ENCODE data around the gene MXRA8. TPM values are rescaled to one million over a fixed set of nuclear protein-coding genes. Genes with fewer than 3 reads are reported as not detected.

Gene MXRA8
- total RNA-seq, 1 experiment from 2014 or later = 5.0 TPM

DNA sequence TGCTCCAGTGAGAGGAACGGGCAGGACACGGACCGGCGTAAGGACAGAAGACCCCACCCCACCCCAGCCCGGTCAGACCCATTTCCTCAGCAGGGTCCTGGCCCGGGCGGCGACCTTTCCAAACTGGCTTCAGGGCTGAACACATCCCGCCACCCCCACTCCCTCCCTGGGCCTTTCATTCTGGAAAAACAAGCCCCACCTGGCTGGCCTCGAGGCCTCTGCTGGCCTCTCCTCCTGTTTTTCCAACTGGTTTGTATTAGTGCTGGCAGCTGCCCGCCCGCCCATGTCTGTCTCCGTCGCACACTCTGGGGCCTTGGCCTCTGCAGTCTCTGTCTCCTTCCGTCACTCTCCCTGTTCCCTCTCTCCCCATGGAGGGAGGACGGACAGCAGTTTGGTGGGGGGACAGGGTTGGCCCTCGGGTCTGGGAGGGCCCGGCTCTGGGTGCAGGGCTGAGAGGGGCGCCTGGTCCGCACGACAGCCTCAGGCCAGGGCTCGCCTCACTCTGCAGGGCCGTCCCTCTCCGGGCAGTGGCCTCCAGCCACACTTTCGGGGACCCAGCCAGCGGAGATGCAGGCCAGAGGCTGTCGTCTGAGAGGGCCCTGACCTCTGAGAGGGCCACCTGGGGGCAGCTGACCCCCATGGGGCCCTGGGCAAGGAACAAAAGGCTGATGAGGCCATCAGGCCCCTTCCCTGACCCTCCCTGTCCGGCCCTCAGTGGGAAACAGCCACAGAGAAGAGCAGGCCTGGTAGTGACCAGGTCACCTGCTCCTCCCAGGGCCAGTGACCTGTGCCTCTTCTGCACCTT lies 1.5 kb upstream of the MXRA8 start:
- no peaks in the 10 kb centered on the region for H3K9me3 Mint-ChIP-seq (ENCODE audit: unreplicated experiment)
- TF ChIP-seq, protein P1, sequence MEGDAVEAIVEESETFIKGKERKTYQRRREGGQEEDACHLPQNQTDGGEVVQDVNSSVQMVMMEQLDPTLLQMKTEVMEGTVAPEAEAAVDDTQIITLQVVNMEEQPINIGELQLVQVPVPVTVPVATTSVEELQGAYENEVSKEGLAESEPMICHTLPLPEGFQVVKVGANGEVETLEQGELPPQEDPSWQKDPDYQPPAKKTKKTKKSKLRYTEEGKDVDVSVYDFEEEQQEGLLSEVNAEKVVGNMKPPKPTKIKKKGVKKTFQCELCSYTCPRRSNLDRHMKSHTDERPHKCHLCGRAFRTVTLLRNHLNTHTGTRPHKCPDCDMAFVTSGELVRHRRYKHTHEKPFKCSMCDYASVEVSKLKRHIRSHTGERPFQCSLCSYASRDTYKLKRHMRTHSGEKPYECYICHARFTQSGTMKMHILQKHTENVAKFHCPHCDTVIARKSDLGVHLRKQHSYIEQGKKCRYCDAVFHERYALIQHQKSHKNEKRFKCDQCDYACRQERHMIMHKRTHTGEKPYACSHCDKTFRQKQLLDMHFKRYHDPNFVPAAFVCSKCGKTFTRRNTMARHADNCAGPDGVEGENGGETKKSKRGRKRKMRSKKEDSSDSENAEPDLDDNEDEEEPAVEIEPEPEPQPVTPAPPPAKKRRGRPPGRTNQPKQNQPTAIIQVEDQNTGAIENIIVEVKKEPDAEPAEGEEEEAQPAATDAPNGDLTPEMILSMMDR (IDR thresholded peaks at IDR 0.05; ENCODE audit: insufficient read depth in 1 of 2, low read depth in 1 of 2, low read length in 1 of 2, severe bottlenecking in 1 of 2, unreplicated experiment in 1 of 2) = no peak
- CTCF ChIA-PET = no interaction called here
- peak overlapping the region; percentile 30 for H3K27ac Mint-ChIP-seq (ENCODE audit: unreplicated experiment)
- H3K4me1 ChIP-seq = peaks cover 21% of the 10 kb centered on the region
- H3K4me3 ChIP-seq (ENCODE audit: low read depth, low read length) = no peak overlapping the region
- POLR2A ChIA-PET = no interaction called here
- no peaks in the 10 kb centered on the region for H3K27me3 Mint-ChIP-seq (ENCODE audit: insufficient read depth, unreplicated experiment)
- no peaks in the 10 kb centered on the region for H3K9me3 ChIP-seq
- H3K27me3 ChIP-seq (replicated peaks; ENCODE audit: control insufficient read depth, insufficient read depth, low read length) = no peaks in the 10 kb centered on the region
- intact Hi-C loops (cut with micrococcal nuclease; ENCODE audit: unreplicated experiment) = no loop called here
- H3K4me1 Mint-ChIP-seq (ENCODE audit: low read depth, unreplicated experiment) = peaks cover 8% of the 10 kb centered on the region
- no peak for DNase-seq
- peak overlapping the region; percentile 56 for H3K4me3 Mint-ChIP-seq (ENCODE audit: unreplicated experiment)
- no TSS peak for BruUV-seq (replicated peaks)
- H3K36me3 ChIP-seq (ENCODE audit: control insufficient read depth, insufficient read depth, low read length) = no peaks in the 10 kb centered on the region
- H3K36me3 Mint-ChIP-seq (ENCODE audit: insufficient read depth, unreplicated experiment) = peaks cover 10% of the 10 kb centered on the region

DNA sequence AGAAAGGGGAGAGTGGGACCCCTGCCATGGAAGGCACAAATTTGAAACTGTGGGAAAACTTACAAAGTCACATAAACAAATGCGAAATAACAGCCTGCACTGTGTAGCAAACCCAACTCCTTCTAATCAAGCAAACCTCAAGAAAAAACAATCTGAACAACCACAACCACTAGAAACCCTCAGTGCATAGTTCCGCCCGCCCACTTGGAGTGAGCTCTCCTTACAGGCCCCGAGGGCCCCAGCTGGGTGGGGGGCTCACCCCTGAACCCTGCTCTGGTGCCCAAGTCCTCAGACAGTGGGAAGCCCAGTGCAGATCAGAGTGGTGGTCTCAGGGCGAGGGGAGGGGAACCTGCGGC lies 931 bp upstream of the MXRA8 start:
- DNase-seq = no peak
- no peaks in the 10 kb centered on the region for H3K27me3 ChIP-seq (replicated peaks; ENCODE audit: control insufficient read depth, insufficient read depth, low read length)
- intact Hi-C loops (cut with micrococcal nuclease; ENCODE audit: unreplicated experiment) = no loop called here
- Mint-ChIP-seq H3K36me3 (ENCODE audit: insufficient read depth, unreplicated experiment) (peaks cover 15% of the 10 kb centered on the region), H3K4me1 (ENCODE audit: low read depth, unreplicated experiment) (peaks cover 8% of the 10 kb centered on the region), H3K27ac (ENCODE audit: unreplicated experiment) (peak overlapping the region; percentile 30), H3K27me3 (ENCODE audit: insufficient read depth, unreplicated experiment) (no peaks in the 10 kb centered on the region), H3K9me3 (ENCODE audit: unreplicated experiment) (no peaks in the 10 kb centered on the region), H3K4me3 (ENCODE audit: unreplicated experiment) (peak overlapping the region; percentile 56)
- ChIA-PET POLR2A (no interaction called here), CTCF (no interaction called here)
- H3K4me1 ChIP-seq = peaks cover 25% of the 10 kb centered on the region
- no peaks in the 10 kb centered on the region for H3K9me3 ChIP-seq
- no peak overlapping the region for H3K4me3 ChIP-seq (ENCODE audit: low read depth, low read length)
- TSS peak; percentile 30 for BruUV-seq (replicated peaks)
- TF ChIP-seq, protein P1 (IDR thresholded peaks at IDR 0.05; ENCODE audit: insufficient read depth in 1 of 2, low read depth in 1 of 2, low read length in 1 of 2, severe bottlenecking in 1 of 2, unreplicated experiment in 1 of 2) = no peak
- no peaks in the 10 kb centered on the region for H3K36me3 ChIP-seq (ENCODE audit: control insufficient read depth, insufficient read depth, low read length)

DNA sequence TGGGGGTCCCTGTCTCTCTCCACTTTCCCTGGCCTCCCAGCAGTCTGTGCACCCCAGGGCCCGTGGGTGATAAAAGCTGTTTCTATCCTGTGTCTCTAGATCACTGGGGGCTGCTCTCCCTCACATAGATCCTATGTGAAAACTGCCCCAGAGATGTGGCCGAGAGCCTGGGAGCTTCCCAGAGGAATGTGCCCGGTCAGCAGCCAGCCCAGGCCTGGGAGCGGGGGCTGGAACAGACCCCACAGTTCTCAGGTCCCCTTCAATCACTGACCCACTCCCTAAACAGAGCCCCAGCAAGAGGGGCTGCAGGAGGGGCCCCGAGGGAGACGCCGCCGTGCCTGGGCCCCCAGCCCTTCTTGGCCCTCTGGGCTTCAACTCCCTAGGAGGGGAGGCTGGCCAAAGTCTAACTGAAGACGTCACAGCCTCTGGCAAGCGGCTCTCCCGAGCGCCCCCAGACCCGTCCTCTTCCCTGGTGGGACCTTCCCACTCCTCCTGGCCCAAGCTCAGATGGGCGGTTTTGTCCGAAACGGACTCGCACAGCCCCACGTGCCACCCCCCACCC lies 403 bp downstream of the MXRA8 start:
- Mint-ChIP-seq H3K4me1 (ENCODE audit: low read depth, unreplicated experiment) (peaks cover 8% of the 10 kb centered on the region), H3K27ac (ENCODE audit: unreplicated experiment) (no peak overlapping the region), H3K36me3 (ENCODE audit: insufficient read depth, unreplicated experiment) (peaks cover 19% of the 10 kb centered on the region), H3K9me3 (ENCODE audit: unreplicated experiment) (no peaks in the 10 kb centered on the region), H3K27me3 (ENCODE audit: insufficient read depth, unreplicated experiment) (no peaks in the 10 kb centered on the region), H3K4me3 (ENCODE audit: unreplicated experiment) (peak overlapping the region; percentile 56)
- H3K36me3 ChIP-seq (ENCODE audit: control insufficient read depth, insufficient read depth, low read length) = no peaks in the 10 kb centered on the region
- no TSS peak for BruUV-seq (replicated peaks)
- TF ChIP-seq, protein P1 (IDR thresholded peaks at IDR 0.05; ENCODE audit: insufficient read depth in 1 of 2, low read depth in 1 of 2, low read length in 1 of 2, severe bottlenecking in 1 of 2, unreplicated experiment in 1 of 2) = no peak
- no peaks in the 10 kb centered on the region for H3K9me3 ChIP-seq
- DNase-seq = no peak
- no peaks in the 10 kb centered on the region for H3K27me3 ChIP-seq (replicated peaks; ENCODE audit: control insufficient read depth, insufficient read depth, low read length)
- no peak overlapping the region for H3K4me3 ChIP-seq (ENCODE audit: low read depth, low read length)
- ChIA-PET CTCF (no interaction called here), POLR2A (no interaction called here)
- peaks cover 32% of the 10 kb centered on the region for H3K4me1 ChIP-seq
- intact Hi-C loops (cut with micrococcal nuclease; ENCODE audit: unreplicated experiment) = no loop called here
